ENCODE results near the gene PTGES3L.

GRCh38 chr17:42937712-42938596 lies 41.9 kb downstream of the PTGES3L start:
- no peak for TF ChIP-seq EP300 (IDR thresholded peaks at IDR 0.05; ENCODE audit: borderline replicate concordance)
- no peak for TF ChIP-seq TEAD4 (IDR thresholded peaks at IDR 0.05)
- TF ChIP-seq MAX (IDR thresholded peaks at IDR 0.05) = no peak
- TF ChIP-seq YY1 (IDR thresholded peaks at IDR 0.05; ENCODE audit: low read depth) = no peak
- TF ChIP-seq CEBPB (IDR thresholded peaks at IDR 0.05) = no peak

All from Ishikawa (cell line).